Activated CD8-positive, alpha-beta T cell treated with anti-CD3 and anti-CD28 coated beads, Interleukin-2, amount 10 ng/mL, durations not matched to agents 7 days and 5 days (primary cell): ENCODE data around the gene EDN2. TPM values are rescaled to one million over a fixed set of nuclear protein-coding genes. Genes with fewer than 3 reads are reported as not detected.

Experiments used
- ATAC-seq: fragments of 150-1000 bp; cut with Tn5 transposase; one replicate; pipeline ENCODE4 v1.10.0; 2021; ENCODE audit warnings: moderate library complexity
- CTCF ChIA-PET: fragments of 350-600 bp; sonication (Branson Sonifier 250); formaldehyde crosslinking; loops from one replicate; lab custom pipeline; 2021; ENCODE audit warnings: antibody characterized with exemption; lab: Charles Lee
- POLR2A ChIA-PET: fragments of 350-600 bp; sonication (Branson Sonifier 250); formaldehyde crosslinking; loops from one replicate; lab custom pipeline; 2021; ENCODE audit warnings: antibody characterized with exemption; lab: Charles Lee
- DNase-seq: peaks from one replicate; pipeline ENCODE4 v3.0.0-alpha.2; 2020
- H3K27ac Mint-ChIP-seq: one replicate; pipeline ENCODE4 v1.8.0; 2021; ENCODE audit warnings: mild to moderate bottlenecking, mixed read lengths
- H3K27me3 Mint-ChIP-seq: one replicate; pipeline ENCODE4 v1.8.0; 2021; ENCODE audit warnings: low read depth, mixed read lengths
- H3K36me3 Mint-ChIP-seq: one replicate; pipeline ENCODE4 v1.8.0; 2021; ENCODE audit warnings: low read depth, mixed read lengths
- H3K4me1 Mint-ChIP-seq: one replicate; pipeline ENCODE4 v1.8.0; 2021; ENCODE audit warnings: low read depth, mixed read lengths
- H3K4me3 Mint-ChIP-seq: one replicate; pipeline ENCODE4 v1.8.0; 2021; ENCODE audit warnings: mild to moderate bottlenecking, mixed read lengths
- H3K9me3 Mint-ChIP-seq: one replicate; pipeline ENCODE4 v1.8.0; 2022; ENCODE audit warnings: mixed read lengths; ENCODE audit not compliant: insufficient read depth
- total RNA-seq, 2 experiments: library from RNA; stranded (reverse); gene quantifications; one replicate each; pipeline ENCODE4 v1.2.3, GENCODE V29; 2021

Gene EDN2
- not detected for total RNA-seq

DNA sequence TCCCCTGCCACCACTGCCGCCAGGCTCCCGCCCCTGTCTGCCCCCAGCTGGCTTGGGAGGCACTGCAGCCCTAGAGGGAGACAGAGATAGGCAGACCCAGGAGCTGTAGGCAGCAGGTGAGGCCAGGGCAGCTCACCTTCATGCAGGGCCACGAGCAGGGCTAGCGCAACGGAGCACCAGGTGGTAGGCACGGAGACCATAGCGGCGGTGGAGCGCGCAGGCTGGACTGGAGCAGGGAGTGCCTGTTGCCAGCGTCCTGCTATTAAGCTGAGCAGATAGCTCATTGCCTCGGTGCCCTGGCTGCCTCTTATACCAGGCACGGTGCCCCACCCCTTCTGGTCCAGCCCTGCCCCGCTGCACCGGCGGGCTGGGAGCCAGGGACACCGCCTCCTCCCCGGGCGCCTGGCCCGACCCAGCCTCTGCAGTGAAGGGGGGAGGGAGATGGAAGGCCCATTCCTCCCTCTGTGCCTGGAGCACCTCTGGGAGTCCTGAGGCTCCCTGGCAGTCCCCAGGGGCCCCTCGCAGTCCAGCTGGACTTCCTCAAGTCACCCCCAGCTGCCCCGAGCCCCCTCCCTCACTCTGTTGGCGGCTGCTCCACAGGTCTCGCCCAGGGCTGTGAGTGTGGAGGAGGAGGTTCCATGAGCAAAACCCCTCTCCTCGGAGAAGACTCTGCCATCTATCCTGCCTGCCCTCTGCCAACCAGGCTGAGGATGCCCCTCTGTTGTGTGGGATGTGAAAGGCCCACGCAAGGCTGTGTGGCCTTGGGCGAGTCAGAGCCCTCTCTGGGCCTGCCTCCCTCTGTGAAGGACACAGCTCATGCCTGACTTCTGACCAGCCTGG lies at the start of gene EDN2:
Gene EDN2, minus strand, starts transcription at position 282 of the 840 bp plus-strand sequence. Its CDS starts 82 bp downstream, at position 200.
- Mint-ChIP-seq H3K27me3 (peaks cover 23% of the 10 kb centered on the region), H3K27ac (no peak within 1 kb of the TSS), H3K4me1 (peaks cover 3% of the 10 kb centered on the region), H3K36me3 (no peaks in the 10 kb centered on the region), H3K9me3 (no peaks in the 10 kb centered on the region), H3K4me3 (no peak within 1 kb of the TSS)
- CTCF ChIA-PET: interaction anchor here (0.7 to 1.7 kb wide), 3 partner anchors 12 to 24 kb away, joined by 3 read pairs; no protein-coding TSS in a partner anchor
- no peak for ATAC-seq
- POLR2A ChIA-PET: no interaction called here
- no peak for DNase-seq

DNA sequence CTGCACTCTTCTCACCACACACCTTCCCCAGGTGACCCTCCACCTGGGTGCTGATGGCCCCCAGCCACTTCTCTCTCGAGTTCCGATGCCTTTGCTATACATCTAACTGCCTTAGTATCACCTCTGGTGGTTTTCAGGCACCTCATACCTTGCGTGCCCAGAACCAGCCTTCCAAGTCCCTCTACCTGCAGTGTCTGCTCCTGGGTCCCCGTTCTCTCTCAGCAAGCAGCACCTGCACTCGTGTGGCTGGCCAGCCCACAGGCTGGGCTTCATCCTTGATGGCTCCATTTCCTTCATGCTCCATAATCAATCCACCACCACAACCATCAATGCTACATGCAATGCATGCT lies 49.2 kb upstream of the EDN2 start:
- CTCF ChIA-PET: interaction anchor here (1.6 kb wide), 1 partner anchor 18 kb away, joined by 5 read pairs; no protein-coding TSS in a partner anchor
- DNase-seq: no peak
- no peak overlapping the region for H3K4me3 Mint-ChIP-seq

DNA sequence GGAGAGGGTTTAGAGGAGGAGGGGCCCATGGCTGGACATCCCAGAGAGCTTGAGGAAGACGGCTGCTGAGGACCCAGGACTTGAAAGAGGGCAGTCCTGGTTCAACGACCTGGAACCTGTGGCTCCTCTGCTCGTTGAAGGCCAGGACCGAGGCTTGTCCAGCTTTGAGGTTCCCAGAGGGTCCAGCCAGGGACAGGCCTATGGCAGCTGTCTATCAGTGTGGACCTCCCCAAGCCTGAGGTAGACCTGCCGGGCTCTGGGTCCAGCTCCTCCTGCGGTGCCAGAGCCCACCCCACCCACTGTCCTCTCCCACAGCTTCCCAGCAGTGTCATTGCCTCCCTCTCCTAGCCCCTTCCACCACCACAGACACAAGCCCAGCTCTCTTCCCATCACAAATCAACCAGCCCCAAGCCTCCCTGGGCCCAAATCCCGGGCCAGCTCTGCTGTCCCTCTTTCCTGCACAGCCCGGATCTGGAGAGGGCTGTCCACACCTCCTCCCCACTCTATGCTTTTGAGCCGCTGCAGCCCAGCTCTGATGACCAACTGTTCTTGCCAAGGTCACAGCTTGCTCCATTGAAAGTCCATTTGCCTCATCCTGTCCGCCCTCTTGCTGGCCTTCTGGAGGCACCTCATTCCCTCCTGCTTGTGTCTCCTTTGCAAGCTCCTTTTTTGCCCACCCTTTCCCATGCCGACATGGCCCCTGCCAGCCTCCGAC lies 48.7 kb upstream of the EDN2 start:
- H3K36me3 Mint-ChIP-seq: peaks cover 2% of the 10 kb centered on the region
- POLR2A ChIA-PET: no interaction called here
- no peak for DNase-seq
- no peaks in the 10 kb centered on the region for H3K4me1 Mint-ChIP-seq
- no peaks in the 10 kb centered on the region for H3K27me3 Mint-ChIP-seq
- CTCF ChIA-PET: interaction anchor here (1.6 kb wide), 1 partner anchor 17 kb away, joined by 5 read pairs; no protein-coding TSS in a partner anchor
- no peak for ATAC-seq
- no peak overlapping the region for H3K4me3 Mint-ChIP-seq
- no peaks in the 10 kb centered on the region for H3K9me3 Mint-ChIP-seq
- no peak overlapping the region for H3K27ac Mint-ChIP-seq

More for the DNA sequence above, 49.2 kb upstream of the EDN2 start:
- H3K4me1 Mint-ChIP-seq: no peaks in the 10 kb centered on the region
- no peak overlapping the region for H3K27ac Mint-ChIP-seq
- POLR2A ChIA-PET: no interaction called here
- no peaks in the 10 kb centered on the region for H3K9me3 Mint-ChIP-seq
- H3K27me3 Mint-ChIP-seq: no peaks in the 10 kb centered on the region
- no peak for ATAC-seq
- H3K36me3 Mint-ChIP-seq: peaks cover 2% of the 10 kb centered on the region

DNA sequence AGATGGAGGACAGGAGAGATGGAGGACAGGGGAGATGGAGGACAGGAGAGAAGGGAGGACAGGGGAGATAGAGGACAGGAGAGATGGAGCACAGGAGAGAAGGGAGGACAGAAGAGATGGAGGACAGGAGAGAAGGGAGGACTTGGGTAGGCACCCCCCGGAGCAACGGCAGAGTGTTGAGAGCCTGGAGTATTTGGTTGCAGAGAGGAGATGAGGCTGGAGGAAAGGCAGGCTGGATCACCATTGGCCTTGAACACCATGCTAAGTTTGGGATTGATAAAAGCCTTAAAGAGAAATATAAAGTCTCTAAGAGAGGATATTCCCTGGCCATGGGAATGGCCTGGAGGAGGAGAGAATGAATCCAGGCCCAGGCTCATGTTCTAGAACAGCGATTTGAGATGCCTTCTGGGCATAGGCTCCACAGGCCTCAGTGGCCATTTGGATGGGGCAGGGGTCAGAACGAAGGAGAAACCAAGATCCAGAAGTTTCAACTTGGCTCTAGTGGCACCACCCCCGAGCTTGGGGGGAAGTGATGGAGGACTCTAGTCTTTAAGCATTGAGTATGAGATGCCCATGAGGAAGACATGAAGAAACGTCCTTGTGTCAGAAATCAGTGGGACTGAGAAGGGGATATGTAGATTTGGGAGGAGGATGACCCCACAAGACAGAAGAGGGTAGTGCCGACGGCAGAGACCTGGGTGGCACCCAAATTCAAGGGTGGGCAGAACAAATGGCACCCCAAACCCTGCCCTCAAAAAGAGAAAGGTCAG lies 47.9 kb upstream of the EDN2 start:
- no peak overlapping the region for H3K27ac Mint-ChIP-seq
- H3K36me3 Mint-ChIP-seq: peaks cover 2% of the 10 kb centered on the region
- H3K27me3 Mint-ChIP-seq: no peaks in the 10 kb centered on the region
- no peak overlapping the region for H3K4me3 Mint-ChIP-seq
- H3K4me1 Mint-ChIP-seq: no peaks in the 10 kb centered on the region
- H3K9me3 Mint-ChIP-seq: no peaks in the 10 kb centered on the region
- ATAC-seq (no peak), DNase-seq (no peak)
- ChIA-PET POLR2A (no interaction called here), CTCF (interaction anchor here (1.6 kb wide), 1 partner anchor 16 kb away, joined by 5 read pairs; no protein-coding TSS in a partner anchor)

DNA sequence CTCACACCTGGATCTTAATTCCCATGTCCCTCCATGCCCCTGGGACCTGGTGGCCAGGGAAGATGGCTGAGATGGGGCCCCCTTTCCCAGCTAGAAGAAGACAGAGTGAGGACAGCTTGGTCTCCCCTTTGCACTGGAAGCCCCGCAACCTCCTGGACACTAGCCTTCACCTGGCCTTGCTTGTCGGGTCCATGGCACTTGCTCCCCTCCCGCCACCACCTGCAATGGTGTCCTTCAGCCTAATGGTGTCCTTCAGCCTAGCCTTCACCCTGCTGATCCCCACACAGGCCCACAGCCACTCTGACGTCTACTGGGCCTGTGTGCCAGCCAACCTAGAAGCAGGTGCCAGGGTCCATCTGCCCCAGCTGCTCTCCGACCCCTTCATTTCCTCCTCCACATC lies 45.9 kb upstream of the EDN2 start:
- H3K27ac Mint-ChIP-seq: no peak overlapping the region
- H3K4me3 Mint-ChIP-seq: no peak overlapping the region
- H3K36me3 Mint-ChIP-seq: peaks cover 2% of the 10 kb centered on the region
- POLR2A ChIA-PET: no interaction called here
- no peaks in the 10 kb centered on the region for H3K27me3 Mint-ChIP-seq
- CTCF ChIA-PET: no interaction called here
- ATAC-seq (no peak), DNase-seq (no peak)
- H3K4me1 Mint-ChIP-seq: no peaks in the 10 kb centered on the region
- no peaks in the 10 kb centered on the region for H3K9me3 Mint-ChIP-seq

DNA sequence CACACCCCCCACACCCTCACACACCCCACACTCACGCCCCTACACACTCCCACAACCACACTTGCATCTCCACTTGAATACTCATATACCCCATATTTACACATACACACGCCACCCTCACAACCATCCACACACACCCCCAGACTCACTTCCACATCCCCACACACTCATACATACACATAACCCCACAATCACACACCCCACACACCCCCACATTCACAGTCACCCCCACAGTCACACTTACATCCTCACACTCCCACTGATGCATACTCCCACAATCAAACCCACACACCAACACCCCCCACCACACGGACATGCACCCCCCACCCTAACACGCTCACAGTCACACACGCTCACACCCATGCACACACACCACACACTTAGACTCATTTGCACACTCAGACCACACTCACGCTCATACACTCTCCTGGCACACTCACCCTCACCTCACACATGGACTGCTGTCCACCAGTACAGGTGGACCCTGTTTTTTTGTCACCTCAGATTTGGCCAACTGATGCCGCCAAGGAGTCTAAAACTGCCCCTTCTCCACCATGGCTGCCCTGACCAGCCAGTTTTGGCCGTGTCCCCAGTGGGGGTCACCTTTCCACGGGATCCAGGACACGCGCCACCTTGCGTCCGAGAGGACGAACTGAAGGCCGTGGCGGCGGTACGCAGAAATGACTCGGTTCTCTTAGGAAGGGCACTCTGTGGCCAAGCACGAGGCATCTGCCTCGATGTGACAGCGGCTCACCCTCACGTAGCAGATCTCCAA lies 45.3 kb upstream of the EDN2 start:
- Mint-ChIP-seq H3K4me1 (no peaks in the 10 kb centered on the region), H3K36me3 (peaks cover 2% of the 10 kb centered on the region), H3K27me3 (no peaks in the 10 kb centered on the region), H3K27ac (no peak overlapping the region), H3K9me3 (no peaks in the 10 kb centered on the region), H3K4me3 (no peak overlapping the region)
- POLR2A ChIA-PET: no interaction called here
- ATAC-seq (no peak), DNase-seq (no peak)
- CTCF ChIA-PET: no interaction called here

DNA sequence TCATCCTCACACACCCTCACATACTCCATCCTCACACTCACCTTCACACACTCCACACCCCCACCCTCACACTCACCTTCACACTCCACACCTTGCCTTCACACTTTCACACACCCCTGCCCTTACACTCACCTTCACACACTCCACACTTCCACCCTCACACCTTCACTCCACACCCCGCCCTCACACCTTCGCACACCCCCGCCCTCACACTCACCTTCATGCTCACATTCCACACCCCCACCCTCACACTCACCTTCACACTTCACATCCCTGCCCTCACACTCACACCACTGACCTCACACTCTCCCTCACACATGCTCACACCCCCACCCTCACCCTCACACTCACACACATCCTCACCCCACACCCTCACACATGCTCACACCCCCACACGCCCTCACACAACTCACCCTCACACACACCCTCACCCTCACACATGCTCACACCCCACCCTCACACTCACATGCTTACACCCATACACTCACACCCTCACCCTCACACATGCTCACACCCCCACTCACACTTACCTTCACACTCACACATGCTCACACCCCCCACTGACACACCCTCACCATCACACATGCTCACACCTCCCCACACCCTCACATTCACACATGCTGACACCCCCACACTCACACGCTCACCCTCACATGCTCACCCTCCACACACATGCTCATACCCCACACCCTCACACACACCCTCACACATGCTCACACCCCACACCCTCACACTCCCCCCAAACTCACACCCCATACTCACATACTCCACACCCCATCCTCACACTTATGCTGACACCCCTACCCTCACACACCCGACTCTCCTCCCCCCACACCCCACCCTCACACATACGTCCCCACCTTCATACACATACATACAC lies 44.5 kb upstream of the EDN2 start:
- Mint-ChIP-seq H3K4me3 (no peak overlapping the region), H3K4me1 (no peaks in the 10 kb centered on the region), H3K27ac (no peak overlapping the region), H3K36me3 (peaks cover 2% of the 10 kb centered on the region), H3K9me3 (no peaks in the 10 kb centered on the region), H3K27me3 (no peaks in the 10 kb centered on the region)
- ChIA-PET POLR2A (no interaction called here), CTCF (no interaction called here)
- DNase-seq (no peak), ATAC-seq (no peak)

DNA sequence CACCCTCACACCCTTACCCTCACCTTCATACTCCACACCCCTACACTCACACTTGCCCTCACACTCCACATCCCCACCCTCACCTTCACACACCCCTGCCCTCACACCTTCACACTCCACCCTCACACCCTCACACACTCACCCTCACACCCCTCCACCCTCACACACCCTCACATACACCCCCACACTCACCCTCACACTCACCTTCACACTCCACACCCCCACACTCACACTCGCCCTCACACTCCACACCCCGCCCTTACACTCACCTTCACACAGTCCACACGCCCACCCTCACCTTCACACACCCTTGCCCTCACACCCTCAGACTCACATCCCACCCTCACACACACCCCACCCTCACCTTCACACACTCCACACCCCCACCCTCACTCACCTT lies 43.6 kb upstream of the EDN2 start:
- CTCF ChIA-PET: no interaction called here
- no peaks in the 10 kb centered on the region for H3K4me1 Mint-ChIP-seq
- POLR2A ChIA-PET: no interaction called here
- ATAC-seq (no peak), DNase-seq (no peak)
- no peaks in the 10 kb centered on the region for H3K9me3 Mint-ChIP-seq
- H3K27me3 Mint-ChIP-seq: no peaks in the 10 kb centered on the region
- H3K27ac Mint-ChIP-seq: no peak overlapping the region
- H3K4me3 Mint-ChIP-seq: no peak overlapping the region
- peaks cover 2% of the 10 kb centered on the region for H3K36me3 Mint-ChIP-seq

DNA sequence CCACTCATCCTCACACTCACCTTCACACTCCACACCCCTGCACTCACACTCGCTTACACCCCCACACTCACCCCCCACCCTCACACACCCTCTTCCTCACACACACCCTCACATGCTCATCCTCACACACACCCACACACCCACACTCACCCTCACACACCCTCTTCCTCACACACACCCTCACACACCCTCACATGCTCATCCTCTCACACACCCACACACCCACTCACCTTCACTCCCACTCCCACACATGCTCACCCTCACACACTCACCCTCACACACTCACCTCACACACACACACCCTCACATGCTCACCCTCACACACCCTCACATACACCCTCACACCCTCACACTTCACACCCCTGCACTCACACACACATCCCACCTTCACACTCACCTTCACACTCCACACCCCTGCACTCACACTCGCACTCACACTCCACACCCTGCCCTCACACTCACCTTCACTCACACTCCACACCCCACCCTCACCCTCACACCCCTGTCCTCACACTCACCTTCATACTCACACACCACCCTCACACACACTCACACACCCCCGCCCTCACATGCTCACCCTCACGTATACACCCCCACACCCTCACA lies 42.6 kb upstream of the EDN2 start:
- Mint-ChIP-seq H3K4me1 (no peaks in the 10 kb centered on the region), H3K27ac (peak overlapping the region; percentile 55), H3K27me3 (no peaks in the 10 kb centered on the region), H3K9me3 (no peaks in the 10 kb centered on the region), H3K36me3 (peaks cover 2% of the 10 kb centered on the region), H3K4me3 (no peak overlapping the region)
- no peak for ATAC-seq
- ChIA-PET POLR2A (no interaction called here), CTCF (no interaction called here)
- DNase-seq: no peak

DNA sequence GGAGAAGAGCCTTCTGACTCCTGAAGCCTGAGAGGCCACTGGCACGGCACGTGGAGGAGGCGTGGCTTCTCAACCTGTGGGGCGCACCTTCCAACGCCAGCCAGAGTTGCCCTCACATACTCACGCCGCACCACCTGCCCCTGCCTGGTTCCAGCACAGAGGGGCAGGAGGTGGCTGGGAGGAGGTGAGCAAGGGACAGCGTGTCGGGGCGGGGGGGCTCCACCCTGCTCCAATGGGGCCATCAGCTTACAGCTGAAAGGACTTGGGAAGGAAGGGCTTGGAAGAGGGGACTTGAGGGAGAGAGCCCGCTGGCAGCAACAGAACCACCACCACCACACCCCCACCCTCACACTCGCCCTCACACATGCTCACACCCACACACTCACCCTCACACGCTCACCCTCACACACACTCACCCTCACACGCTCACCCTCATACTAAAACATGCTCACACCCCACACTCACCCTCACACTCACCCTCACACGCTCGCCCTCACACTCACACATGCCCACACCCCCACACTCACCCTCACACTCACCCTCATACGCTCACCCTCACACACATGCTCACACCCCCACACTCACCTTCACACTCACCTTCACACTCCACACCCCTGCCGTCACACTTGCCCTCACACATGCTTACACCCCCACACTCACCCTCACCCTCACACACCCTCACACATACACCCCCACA lies 41.6 kb upstream of the EDN2 start:
- ATAC-seq: no peak

More for the DNA sequence above, 41.6 kb upstream of the EDN2 start:
- ChIA-PET CTCF (no interaction called here), POLR2A (no interaction called here)
- no peaks in the 10 kb centered on the region for H3K4me1 Mint-ChIP-seq
- peaks cover 2% of the 10 kb centered on the region for H3K36me3 Mint-ChIP-seq
- no peak overlapping the region for H3K4me3 Mint-ChIP-seq
- no peak for DNase-seq
- H3K27me3 Mint-ChIP-seq: no peaks in the 10 kb centered on the region
- no peaks in the 10 kb centered on the region for H3K9me3 Mint-ChIP-seq
- no peak overlapping the region for H3K27ac Mint-ChIP-seq
